ENCODE data around the gene PRR36.
"Not testable (repeated sequence)": the region's sequence is repeated elsewhere in the genome, so short reads cannot be mapped to it uniquely, and the experiment has no call there.

PRR36 gene

GRCh38 chr19:7865262-7865911, 8.8 kb downstream of the PRR36 start:
- H3K9me3 ChIP-seq (ENCODE audit: control insufficient read depth, low read length): no peaks in the 10 kb centered on the region
- peaks cover 39% of the 10 kb centered on the region for H3K27me3 ChIP-seq (ENCODE audit: control insufficient read depth, insufficient read depth, low read length)
- no peak overlapping the region for H3K4me3 ChIP-seq (ENCODE audit: low read length)
- H3K36me3 ChIP-seq (ENCODE audit: control insufficient read depth, insufficient read depth, low read length): no peaks in the 10 kb centered on the region
- H3K9ac ChIP-seq (ENCODE audit: low read length): no peak overlapping the region
- H3K4me1 ChIP-seq (ENCODE audit: control insufficient read depth, insufficient read depth, low read length): peaks cover 39% of the 10 kb centered on the region

DNA sequence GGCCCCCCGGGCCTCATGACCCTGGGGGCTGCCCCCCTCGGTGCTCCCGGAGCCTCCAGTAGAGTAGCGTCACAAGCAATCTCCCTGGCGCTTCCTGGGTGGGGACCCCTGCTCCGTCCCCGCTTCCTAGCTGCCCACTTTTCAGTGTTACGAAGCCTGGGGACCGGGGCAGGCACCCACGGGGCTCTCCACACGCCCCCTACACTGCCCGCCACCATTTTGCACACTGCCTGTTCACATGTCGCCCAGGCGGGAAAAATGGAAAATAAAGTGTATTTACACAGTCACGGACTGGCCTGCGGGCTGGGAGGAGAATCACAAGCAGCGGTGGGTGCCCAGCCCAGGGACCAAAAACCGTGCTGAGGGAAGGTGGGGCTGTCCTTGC, 9.5 kb downstream of the PRR36 start:
- H3K9ac ChIP-seq (ENCODE audit: low read length): no peak overlapping the region
- H3K4me1 ChIP-seq (ENCODE audit: control insufficient read depth, insufficient read depth, low read length): peaks cover 33% of the 10 kb centered on the region
- H3K36me3 ChIP-seq (ENCODE audit: control insufficient read depth, insufficient read depth, low read length): no peaks in the 10 kb centered on the region
- H3K4me3 ChIP-seq (ENCODE audit: low read length): no peak overlapping the region
- no peaks in the 10 kb centered on the region for H3K9me3 ChIP-seq (ENCODE audit: control insufficient read depth, low read length)
- H3K27me3 ChIP-seq (ENCODE audit: control insufficient read depth, insufficient read depth, low read length): peaks cover 39% of the 10 kb centered on the region

DNA sequence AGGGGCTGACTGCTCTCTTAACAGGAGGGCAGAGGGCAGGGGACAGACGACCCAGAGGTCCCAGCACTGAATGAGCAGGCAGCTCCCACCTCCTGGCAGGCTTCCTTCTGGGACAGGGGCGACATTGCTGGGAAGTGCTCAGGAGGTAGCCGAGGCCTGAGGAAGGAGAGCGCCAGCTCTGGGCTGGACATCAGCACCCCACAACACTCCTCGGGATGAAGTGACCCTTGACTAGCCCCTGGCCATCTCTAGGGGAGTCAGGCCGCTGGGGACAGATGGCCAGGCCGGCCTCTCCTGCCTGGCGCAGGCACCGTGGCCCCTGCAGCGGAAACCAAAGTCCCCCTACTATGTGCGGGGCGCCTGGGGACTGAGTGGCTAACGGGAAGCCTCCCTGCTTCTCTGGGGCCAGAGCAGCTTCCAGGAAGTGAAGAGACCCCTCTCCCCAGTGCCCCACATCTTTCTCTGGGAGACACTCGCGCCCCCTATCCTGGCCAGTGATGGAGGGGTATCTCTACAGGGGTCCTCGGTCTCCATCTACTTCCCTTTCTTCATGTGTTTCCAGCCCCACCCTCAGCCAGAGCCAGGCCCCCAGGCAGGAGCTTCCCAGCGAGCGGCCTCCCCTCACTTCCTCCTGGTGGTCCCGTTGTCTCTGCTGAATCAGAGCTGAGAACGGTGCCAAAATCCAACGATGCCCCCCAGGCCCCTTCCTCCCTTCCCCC, 10.1 kb downstream of the PRR36 start:
- H3K9ac ChIP-seq (ENCODE audit: low read length): no peak overlapping the region
- H3K9me3 ChIP-seq (ENCODE audit: control insufficient read depth, low read length): no peaks in the 10 kb centered on the region
- H3K4me3 ChIP-seq (ENCODE audit: low read length): no peak overlapping the region
- H3K4me1 ChIP-seq (ENCODE audit: control insufficient read depth, insufficient read depth, low read length): peaks cover 31% of the 10 kb centered on the region
- peaks cover 39% of the 10 kb centered on the region for H3K27me3 ChIP-seq (ENCODE audit: control insufficient read depth, insufficient read depth, low read length)
- no peaks in the 10 kb centered on the region for H3K36me3 ChIP-seq (ENCODE audit: control insufficient read depth, insufficient read depth, low read length)

- no peak overlapping the region for H3K9ac ChIP-seq (ENCODE audit: low read length)
- H3K9me3 ChIP-seq (ENCODE audit: control insufficient read depth, low read length): no peaks in the 10 kb centered on the region
- no peak overlapping the region for H3K4me3 ChIP-seq (ENCODE audit: low read length)
- peaks cover 39% of the 10 kb centered on the region for H3K27me3 ChIP-seq (ENCODE audit: control insufficient read depth, insufficient read depth, low read length)
- peaks cover 24% of the 10 kb centered on the region for H3K4me1 ChIP-seq (ENCODE audit: control insufficient read depth, insufficient read depth, low read length)
- no peaks in the 10 kb centered on the region for H3K36me3 ChIP-seq (ENCODE audit: control insufficient read depth, insufficient read depth, low read length)
Observed at GRCh38 chr19:7863157-7863970, 10.8 kb downstream of the PRR36 start.

DNA sequence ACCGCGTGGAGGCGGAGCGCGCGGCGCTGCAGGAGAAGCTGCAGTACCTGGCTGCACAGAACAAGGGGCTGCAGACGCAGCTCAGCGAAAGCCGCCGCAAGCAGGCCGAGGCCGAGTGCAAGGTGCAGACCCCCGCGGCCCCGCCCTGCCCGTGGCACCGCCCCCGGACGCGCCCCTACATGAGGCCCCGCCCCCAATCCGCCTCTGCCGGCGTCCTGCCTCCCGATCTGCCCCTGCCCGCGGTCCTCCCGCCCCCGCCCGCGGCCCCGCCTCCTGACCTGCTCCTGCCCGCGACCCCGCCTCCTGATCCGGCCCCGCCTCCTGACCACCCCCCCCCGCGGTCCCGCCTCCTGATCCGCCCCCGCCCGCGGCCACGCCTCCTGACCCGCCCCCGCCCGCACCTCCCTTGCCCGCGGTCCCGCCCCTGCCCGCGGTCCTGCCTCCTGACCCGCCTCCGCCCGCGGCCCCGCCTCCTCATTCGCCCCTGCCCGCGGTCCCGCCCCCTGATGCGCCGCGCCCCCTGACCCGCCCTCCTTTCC, 11.7 kb downstream of the PRR36 start:
- Histone ChIP-seq H3K9me3 (ENCODE audit: control insufficient read depth, low read length) (no peaks in the 10 kb centered on the region), H3K27me3 (ENCODE audit: control insufficient read depth, insufficient read depth, low read length) (peaks cover 40% of the 10 kb centered on the region), H3K4me3 (ENCODE audit: low read length) (no peak overlapping the region), H3K9ac (ENCODE audit: low read length) (peak overlapping the region; percentile 15), H3K36me3 (ENCODE audit: control insufficient read depth, insufficient read depth, low read length) (no peaks in the 10 kb centered on the region), H3K4me1 (ENCODE audit: control insufficient read depth, insufficient read depth, low read length) (peaks cover 21% of the 10 kb centered on the region)

- Histone ChIP-seq H3K4me1 (ENCODE audit: control insufficient read depth, insufficient read depth, low read length) (peaks cover 21% of the 10 kb centered on the region), H3K27me3 (ENCODE audit: control insufficient read depth, insufficient read depth, low read length) (peaks cover 37% of the 10 kb centered on the region), H3K36me3 (ENCODE audit: control insufficient read depth, insufficient read depth, low read length) (no peaks in the 10 kb centered on the region), H3K9ac (ENCODE audit: low read length) (peak overlapping the region; percentile 15), H3K4me3 (ENCODE audit: low read length) (no peak overlapping the region), H3K9me3 (ENCODE audit: control insufficient read depth, low read length) (no peaks in the 10 kb centered on the region)
Observed at GRCh38 chr19:7861619-7862412, 12.4 kb downstream of the PRR36 start.

DNA sequence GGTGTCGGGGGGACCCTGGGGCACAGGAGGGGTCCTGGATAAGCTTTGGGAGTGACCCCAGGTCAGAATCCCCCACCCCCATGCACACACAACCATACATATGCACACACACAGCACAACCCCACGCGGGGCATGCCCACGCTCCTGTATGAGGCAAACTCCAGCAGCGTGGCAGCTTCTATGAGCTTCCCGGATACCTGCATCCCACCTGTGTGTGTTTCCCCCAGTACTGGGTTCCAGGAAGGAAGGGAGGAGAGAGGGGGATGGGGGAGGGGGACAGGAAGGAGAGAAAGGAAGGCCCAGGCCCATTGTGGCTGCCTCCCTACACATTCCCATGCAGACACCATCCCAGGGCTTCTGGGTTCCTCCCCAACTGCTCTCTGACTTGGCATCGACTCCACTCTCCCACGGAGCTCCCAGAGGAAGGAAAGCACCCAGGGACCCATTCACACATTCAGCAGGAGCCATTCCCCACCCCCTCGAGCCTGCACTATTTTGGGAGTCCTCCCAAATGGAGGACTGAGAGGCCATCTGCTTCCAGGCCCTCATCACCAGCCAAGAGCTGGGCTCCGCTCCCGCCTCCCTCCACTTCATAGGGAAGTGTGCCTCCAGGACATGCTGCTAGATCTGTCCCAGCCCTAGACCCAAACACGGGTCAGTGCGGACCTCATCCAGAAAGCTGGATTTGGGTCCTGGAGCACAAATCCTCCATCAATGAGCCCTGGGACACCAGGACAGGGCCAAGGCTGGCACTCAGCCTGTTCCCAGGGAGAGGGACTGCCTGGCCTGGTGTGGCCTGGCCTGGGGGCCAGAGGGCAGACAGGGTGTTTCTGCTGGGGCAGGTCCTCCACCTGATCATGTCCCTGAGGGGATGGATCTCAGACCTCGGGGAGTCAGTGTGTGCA, 13.2 kb downstream of the PRR36 start:
- Histone ChIP-seq H3K27me3 (ENCODE audit: control insufficient read depth, insufficient read depth, low read length) (peaks cover 32% of the 10 kb centered on the region), H3K9ac (ENCODE audit: low read length) (no peak overlapping the region), H3K9me3 (ENCODE audit: control insufficient read depth, low read length) (no peaks in the 10 kb centered on the region), H3K4me1 (ENCODE audit: control insufficient read depth, insufficient read depth, low read length) (peaks cover 21% of the 10 kb centered on the region), H3K4me3 (ENCODE audit: low read length) (no peak overlapping the region), H3K36me3 (ENCODE audit: control insufficient read depth, insufficient read depth, low read length) (no peaks in the 10 kb centered on the region)

DNA sequence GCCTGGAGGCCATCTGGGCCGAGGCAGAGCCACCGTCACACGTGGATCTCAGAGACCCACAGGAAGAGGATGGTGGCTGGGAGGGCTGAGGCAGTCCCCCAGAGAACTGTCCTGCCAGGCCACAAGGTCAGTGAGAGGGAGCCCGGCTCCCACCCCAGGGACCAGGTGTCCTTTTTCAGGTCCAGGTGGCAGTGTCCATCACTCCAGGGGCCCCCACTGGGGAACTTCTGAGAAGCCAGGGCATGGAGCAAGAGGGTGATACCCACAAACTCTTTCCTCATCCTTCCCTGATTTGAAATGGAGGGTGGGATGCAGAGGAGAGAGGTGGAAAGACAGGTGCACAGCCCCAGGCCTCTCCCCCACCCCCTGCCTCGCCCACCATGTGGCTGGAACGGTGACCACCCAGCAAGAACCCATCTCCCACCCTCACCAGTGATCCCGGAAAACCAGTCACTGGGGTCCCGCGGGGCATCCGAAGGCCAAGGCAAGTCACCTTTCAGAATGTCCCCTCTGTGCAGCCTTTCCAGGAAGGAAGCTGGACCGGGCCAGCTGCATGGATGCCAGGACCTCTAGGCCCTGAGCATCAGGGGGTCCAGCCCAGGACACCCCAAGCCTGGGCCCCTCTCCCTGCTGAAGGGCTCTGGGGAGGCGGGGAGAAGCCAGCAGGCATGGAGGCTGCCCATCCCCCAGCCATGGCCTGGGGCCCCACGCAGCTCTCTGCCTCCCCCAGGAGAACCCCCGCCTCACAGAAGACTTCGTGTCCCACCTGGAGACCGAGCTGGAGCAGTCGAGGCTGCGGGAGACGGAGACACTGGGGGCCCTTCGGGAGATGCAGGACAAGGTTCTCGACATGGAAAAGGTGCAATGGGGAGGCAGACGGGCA, 14.1 kb downstream of the PRR36 start:
- H3K36me3 ChIP-seq (ENCODE audit: control insufficient read depth, insufficient read depth, low read length): no peaks in the 10 kb centered on the region
- peaks cover 26% of the 10 kb centered on the region for H3K27me3 ChIP-seq (ENCODE audit: control insufficient read depth, insufficient read depth, low read length)
- H3K9me3 ChIP-seq (ENCODE audit: control insufficient read depth, low read length): no peaks in the 10 kb centered on the region
- H3K4me1 ChIP-seq (ENCODE audit: control insufficient read depth, insufficient read depth, low read length): peaks cover 16% of the 10 kb centered on the region
- no peak overlapping the region for H3K4me3 ChIP-seq (ENCODE audit: low read length)
- no peak overlapping the region for H3K9ac ChIP-seq (ENCODE audit: low read length)

DNA sequence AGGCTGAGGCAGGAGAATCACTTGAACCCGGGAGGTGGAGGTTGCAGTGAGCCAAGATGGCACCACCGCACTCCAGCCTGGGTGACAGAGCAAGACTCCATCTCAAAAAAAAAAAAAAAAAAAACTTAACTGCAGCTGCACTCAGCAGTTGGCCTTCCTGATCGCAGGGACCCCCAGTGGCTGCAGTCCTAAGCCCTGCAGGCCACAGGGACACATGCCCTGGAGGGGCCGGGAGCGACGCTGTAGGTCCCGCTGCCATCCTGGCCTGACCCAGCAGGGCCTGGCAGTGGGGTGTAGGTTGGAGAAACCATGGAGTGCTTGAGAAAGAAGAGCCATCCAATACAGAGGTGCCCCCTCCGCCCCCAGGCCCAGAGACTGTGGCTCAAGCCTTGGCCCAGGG, 15.1 kb downstream of the PRR36 start:
- not testable (repeated sequence) for H3K36me3 ChIP-seq (ENCODE audit: control insufficient read depth, insufficient read depth, low read length); H3K9ac ChIP-seq (ENCODE audit: low read length); H3K9me3 ChIP-seq (ENCODE audit: control insufficient read depth, low read length); H3K4me3 ChIP-seq (ENCODE audit: low read length)
- Histone ChIP-seq H3K4me1 (ENCODE audit: control insufficient read depth, insufficient read depth, low read length) (peaks cover 12% of the 10 kb centered on the region), H3K27me3 (ENCODE audit: control insufficient read depth, insufficient read depth, low read length) (peaks cover 19% of the 10 kb centered on the region)

- no peak overlapping the region for H3K4me3 ChIP-seq (ENCODE audit: low read length)
- H3K9me3 ChIP-seq (ENCODE audit: control insufficient read depth, low read length): no peaks in the 10 kb centered on the region
- peaks cover 13% of the 10 kb centered on the region for H3K27me3 ChIP-seq (ENCODE audit: control insufficient read depth, insufficient read depth, low read length)
- peaks cover 16% of the 10 kb centered on the region for H3K4me1 ChIP-seq (ENCODE audit: control insufficient read depth, insufficient read depth, low read length)
- no peaks in the 10 kb centered on the region for H3K36me3 ChIP-seq (ENCODE audit: control insufficient read depth, insufficient read depth, low read length)
- H3K9ac ChIP-seq (ENCODE audit: low read length): no peak overlapping the region
Observed at GRCh38 chr19:7858109-7858770, 15.9 kb downstream of the PRR36 start.
